ENCODE measurements around the gene MRPL49. TPM values are rescaled to one million over a fixed set of nuclear protein-coding genes. Genes with fewer than 3 reads are reported as not detected.

MRPL49 gene
- total and polyA plus RNA-seq, 2 of the 13 experiments (the other 11 are each of a cell fraction or from before 2014, with no cell fraction given): 39.2 to 53.3 TPM

DNA sequence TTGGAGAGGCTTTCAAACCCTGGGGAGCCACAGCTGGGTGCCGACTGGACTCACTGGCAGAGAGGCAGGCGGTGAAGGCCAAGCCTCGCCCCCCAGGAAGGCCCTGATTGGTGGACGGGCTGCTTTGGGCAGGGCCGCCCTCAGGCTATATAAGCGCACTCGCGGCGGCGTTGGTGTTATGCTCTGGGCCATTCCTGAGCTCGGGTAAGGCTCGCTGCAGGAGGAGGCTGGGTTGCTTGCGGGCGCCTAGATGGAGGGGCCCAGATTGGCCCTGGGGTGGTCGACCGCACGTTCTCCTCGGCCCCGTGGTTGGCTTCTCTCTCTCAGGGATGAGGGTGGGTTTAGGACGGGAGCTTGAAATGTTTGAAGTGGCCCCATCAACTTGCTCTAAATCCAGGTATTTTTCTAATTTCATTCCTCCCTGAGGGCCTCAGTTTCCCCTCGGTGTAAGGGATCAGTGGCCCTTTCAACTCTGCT is 48.0 kb downstream of the MRPL49 start, which contains the start of gene SPDYC:
TSS of gene SPDYC (plus strand) at position 176 of the 477 bp plus-strand sequence. CDS start 1,125 bp downstream, outside the sequence.
- ChIA-PET POLR2A (interaction anchor here (0.7 to 6.5 kb wide), 9 partner anchors 10 to 112 kb away, joined by 3 to 74 read pairs (median 5); partner anchors contain the start of genes CAPN1, FAU, MRPL49 and NAALADL1), CTCF (ENCODE audit: low intra/inter-chr PET ratio, low total read pairs) (no interaction called here)
- no peaks in the 10 kb centered on the region for H3K36me3 ChIP-seq (replicated peaks in 1 of 2; ENCODE audit: control insufficient read depth in 1 of 2, insufficient read depth in 2 of 2, low read length in 2 of 2)
- H4K20me1 ChIP-seq (ENCODE audit: insufficient read depth, low read length): no peaks in the 10 kb centered on the region
- ATAC-seq (peak; percentile 36), FAIRE-seq (no peak), DNase-seq (ENCODE audit: low spot score) (peak; percentile 25)
- H3K9me3 ChIP-seq (ENCODE audit: low read length): no peaks in the 10 kb centered on the region
- H3K27me3 ChIP-seq (ENCODE audit: control insufficient read depth in 1 of 2, insufficient read depth in 2 of 2, low read length in 2 of 2): no peaks in the 10 kb centered on the region
- TF ChIP-seq ZBTB38 (CRISPR knock-in tag; IDR thresholded peaks at IDR 0.05) (0 out of 2 replicates have a peak, but pooled peaks have one; percentile 54), KDM2A (CRISPR knock-in tag; IDR thresholded peaks at IDR 0.05; ENCODE audit: borderline replicate concordance, low read depth) (no peak), POLR2AphosphoS5 (IDR thresholded peaks at IDR 0.05; ENCODE audit: low read depth, low read length) (0 out of 2 replicates have a peak, but pooled peaks have one; percentile 29), POLR2A (IDR thresholded peaks at IDR 0.05; ENCODE audit: insufficient read depth in 1 of 2, low read depth in 2 of 2, low read length in 2 of 2) (peak; percentile 38 to 58; a peak in 3 of 4 replicates), NFYB (CRISPR knock-in tag; IDR thresholded peaks at IDR 0.05) (peak; percentile 51), ZNF768 (CRISPR knock-in tag; IDR thresholded peaks at IDR 0.05) (0 out of 2 replicates have a peak, but pooled peaks have one; percentile 24), ZNF574 (CRISPR knock-in tag; IDR thresholded peaks at IDR 0.05) (no peak), CREB1 (IDR thresholded peaks at IDR 0.05) (no peak), CREB1 (CRISPR knock-in tag; IDR thresholded peaks at IDR 0.05) (peak; percentile 40; the same call in 1 of the 2 replicates), MED1 (CRISPR knock-in tag; IDR thresholded peaks at IDR 0.05) (no peak), AHR (CRISPR knock-in tag; IDR thresholded peaks at IDR 0.05) (no peak), RBM39 (IDR thresholded peaks at IDR 0.05; ENCODE audit: low read depth, low read length, poor library complexity, severe bottlenecking) (peak; percentile 39), TFAP4 (IDR thresholded peaks at IDR 0.05; ENCODE audit: borderline replicate concordance, low read depth) (peak; percentile 29; the same call in 1 of the 2 replicates)
- TF ChIP-seq, protein P1, sequence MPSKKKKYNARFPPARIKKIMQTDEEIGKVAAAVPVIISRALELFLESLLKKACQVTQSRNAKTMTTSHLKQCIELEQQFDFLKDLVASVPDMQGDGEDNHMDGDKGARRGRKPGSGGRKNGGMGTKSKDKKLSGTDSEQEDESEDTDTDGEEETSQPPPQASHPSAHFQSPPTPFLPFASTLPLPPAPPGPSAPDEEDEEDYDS (CRISPR knock-in tag; IDR thresholded peaks at IDR 0.05): peak; percentile 72; the same call in 1 of the 2 replicates
- in situ Hi-C loops (cut with HindIII; ENCODE audit: extremely low pct_ligation_motif_present, low pct_unique_long_range_greater_than_20kb): no loop called here
- peak within 1 kb of the TSS; percentile 49; the same call in 1 of the 2 replicates for H3K9ac ChIP-seq (ENCODE audit: insufficient read depth, low read depth, low read length)
- H2AFZ ChIP-seq (ENCODE audit: low read length): peak within 1 kb of the TSS; percentile 93
- 59% methylated on average over 1 of the region's 21 CpGs for WGBS (ENCODE audit: low lambda C conversion rate)
- H3K79me2 ChIP-seq (ENCODE audit: insufficient read depth, low read length): no peaks in the 10 kb centered on the region
- intact Hi-C loops (cut with micrococcal nuclease; ENCODE audit: unreplicated experiment): no loop called here
- peak within 1 kb of the TSS in 2 of 3 experiments; percentile 15 to 30; a peak in 2 of 6 replicates for H3K4me3 ChIP-seq (replicated peaks in 1 of 3; ENCODE audit: insufficient read depth in 1 of 3, low read depth in 2 of 3, low read length in 3 of 3)
- H3K4me1 ChIP-seq (ENCODE audit: insufficient read depth, low read length): peaks cover 80% of the 10 kb centered on the region
- H3K27ac ChIP-seq (ENCODE audit: extremely low read length, insufficient read depth, low read length): peak within 1 kb of the TSS; percentile 55
- BruUV-seq (replicated peaks): no TSS peak
- peak within 1 kb of the TSS; percentile 21 for H3K4me2 ChIP-seq (ENCODE audit: low read depth, low read length)

Data from HepG2 (cell line).